ENCODE data around the gene AEBP1. TPM values are rescaled to one million over a fixed set of nuclear protein-coding genes. Genes with fewer than 3 reads are reported as not detected.
"Not testable (repeated sequence)": the region's sequence is repeated elsewhere in the genome, so short reads cannot be mapped to it uniquely, and the experiment has no call there.

Gene AEBP1
- total RNA-seq, 1 donor from 2014 or later: 52.2 TPM

DNA sequence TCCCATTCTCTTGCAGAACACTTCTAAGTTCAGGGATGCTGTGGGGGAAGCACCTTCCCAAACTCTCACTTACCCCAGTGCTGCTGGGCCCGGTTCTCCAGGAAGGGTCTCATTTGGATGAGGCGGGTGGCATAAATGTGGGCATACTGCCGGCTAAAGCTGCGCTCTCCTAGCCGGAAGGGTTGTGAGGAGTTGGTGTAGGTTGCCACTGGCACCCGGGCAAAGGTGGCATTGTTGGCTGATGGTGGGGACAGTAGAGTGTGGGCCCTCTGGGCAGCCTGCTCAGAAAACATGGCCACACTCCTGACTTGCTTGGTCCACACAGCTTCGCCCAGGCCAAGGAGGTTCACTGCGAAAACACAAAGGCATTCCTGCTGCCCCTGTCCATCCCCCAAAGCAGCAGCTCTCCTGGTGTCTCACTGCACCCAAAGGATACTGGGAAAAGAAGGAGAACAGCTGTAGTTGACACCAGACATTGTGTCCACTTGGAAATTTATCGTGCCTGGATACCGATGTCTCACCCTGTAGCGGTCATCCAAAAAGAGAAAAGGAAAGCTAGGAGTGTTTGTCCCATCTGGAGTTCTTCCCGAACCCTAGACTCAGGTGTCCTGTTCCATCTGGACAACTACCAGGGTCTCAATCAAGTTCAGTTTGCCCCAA is 17.7 kb downstream of the AEBP1 start:
- DNase-seq (ENCODE audit: low spot score, unreplicated experiment): no peak
- Mint-ChIP-seq H3K27me3 (no peaks in the 10 kb centered on the region), H3K4me3 (ENCODE audit: low read depth) (peak overlapping the region; percentile 92), H3K36me3 (ENCODE audit: insufficient read depth) (peaks cover 12% of the 10 kb centered on the region), H3K9me3 (ENCODE audit: low read depth) (peaks cover 4% of the 10 kb centered on the region), H3K4me1 (ENCODE audit: low read depth) (peaks cover 10% of the 10 kb centered on the region), H3K27ac (no peak overlapping the region)
- TF ChIP-seq, protein P1, sequence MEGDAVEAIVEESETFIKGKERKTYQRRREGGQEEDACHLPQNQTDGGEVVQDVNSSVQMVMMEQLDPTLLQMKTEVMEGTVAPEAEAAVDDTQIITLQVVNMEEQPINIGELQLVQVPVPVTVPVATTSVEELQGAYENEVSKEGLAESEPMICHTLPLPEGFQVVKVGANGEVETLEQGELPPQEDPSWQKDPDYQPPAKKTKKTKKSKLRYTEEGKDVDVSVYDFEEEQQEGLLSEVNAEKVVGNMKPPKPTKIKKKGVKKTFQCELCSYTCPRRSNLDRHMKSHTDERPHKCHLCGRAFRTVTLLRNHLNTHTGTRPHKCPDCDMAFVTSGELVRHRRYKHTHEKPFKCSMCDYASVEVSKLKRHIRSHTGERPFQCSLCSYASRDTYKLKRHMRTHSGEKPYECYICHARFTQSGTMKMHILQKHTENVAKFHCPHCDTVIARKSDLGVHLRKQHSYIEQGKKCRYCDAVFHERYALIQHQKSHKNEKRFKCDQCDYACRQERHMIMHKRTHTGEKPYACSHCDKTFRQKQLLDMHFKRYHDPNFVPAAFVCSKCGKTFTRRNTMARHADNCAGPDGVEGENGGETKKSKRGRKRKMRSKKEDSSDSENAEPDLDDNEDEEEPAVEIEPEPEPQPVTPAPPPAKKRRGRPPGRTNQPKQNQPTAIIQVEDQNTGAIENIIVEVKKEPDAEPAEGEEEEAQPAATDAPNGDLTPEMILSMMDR (IDR thresholded peaks at IDR 0.05; ENCODE audit: unreplicated experiment): no peak

DNA sequence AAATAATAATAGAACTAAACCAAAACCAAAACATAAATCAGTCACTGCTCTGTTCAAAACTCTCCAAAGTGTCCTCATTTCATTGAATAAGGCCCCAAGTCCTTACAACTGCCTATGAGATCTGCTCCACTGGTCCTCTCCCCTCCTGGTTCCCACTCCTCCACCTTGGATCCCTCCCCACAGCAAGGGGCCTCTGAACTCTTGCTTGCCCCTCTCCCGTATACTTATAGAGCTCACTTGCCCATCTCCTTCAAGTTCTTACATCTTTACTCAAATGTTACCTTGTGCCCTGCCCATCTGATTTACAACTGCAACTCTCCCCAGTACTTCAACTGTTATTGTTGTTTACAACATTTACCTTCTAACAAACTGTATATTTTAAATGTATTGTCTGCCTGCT is 18.4 kb downstream of the AEBP1 start:
- peak overlapping the region; percentile 37 for H3K27ac Mint-ChIP-seq
- H3K27me3 Mint-ChIP-seq: no peaks in the 10 kb centered on the region
- peak overlapping the region; percentile 92 for H3K4me3 Mint-ChIP-seq (ENCODE audit: low read depth)
- TF ChIP-seq, protein P1 (IDR thresholded peaks at IDR 0.05; ENCODE audit: unreplicated experiment): no peak
- DNase-seq (ENCODE audit: low spot score, unreplicated experiment): no peak
- peaks cover 10% of the 10 kb centered on the region for H3K4me1 Mint-ChIP-seq (ENCODE audit: low read depth)
- H3K9me3 Mint-ChIP-seq (ENCODE audit: low read depth): peaks cover 9% of the 10 kb centered on the region
- peaks cover 15% of the 10 kb centered on the region for H3K36me3 Mint-ChIP-seq (ENCODE audit: insufficient read depth)

DNA sequence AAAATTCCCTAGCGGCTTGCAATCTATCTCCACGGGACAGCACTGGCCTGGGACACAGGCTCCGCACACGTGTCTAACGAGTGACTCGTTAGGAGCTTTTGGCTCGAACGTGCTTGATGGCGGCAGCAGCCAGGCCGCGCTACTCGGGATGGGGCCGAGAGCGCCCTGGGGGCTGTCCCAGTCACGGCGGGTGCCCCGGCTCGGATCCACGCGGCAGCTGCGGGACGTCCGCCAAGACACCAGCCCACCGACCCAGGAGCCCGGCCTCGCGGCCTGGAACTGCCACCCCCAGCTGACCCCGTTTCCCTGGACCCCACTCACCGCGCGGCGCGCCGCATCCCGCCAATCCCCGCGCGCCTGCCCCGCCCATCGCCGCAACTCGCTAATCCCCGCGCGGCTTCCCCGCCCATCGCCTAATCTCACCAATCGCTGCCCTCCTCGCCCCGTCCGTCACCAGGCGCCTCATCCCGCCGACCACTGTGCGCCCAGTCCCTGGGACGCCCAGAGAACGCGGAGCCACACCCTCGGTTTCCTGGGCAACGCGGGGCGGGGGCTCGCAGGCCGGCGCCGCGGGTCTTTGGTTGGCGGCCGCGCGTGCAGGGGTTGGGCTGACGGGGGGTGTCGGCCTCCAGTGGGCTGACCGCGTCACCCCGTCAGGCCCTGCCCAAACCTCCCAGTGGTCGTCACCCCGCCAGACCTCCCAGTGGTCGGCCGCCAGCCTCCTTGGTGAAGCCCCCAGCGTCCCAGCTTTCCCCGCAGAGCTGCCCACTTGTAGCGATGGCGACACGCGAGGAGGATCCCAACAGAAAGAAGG is 19.3 kb downstream of the AEBP1 start, which contains the start of gene POLD2:
TSS of gene POLD2 (minus strand) at position 359 of the 814 bp plus-strand sequence. CDS start 1,495 bp downstream, outside the sequence.
- peaks cover 10% of the 10 kb centered on the region for H3K4me1 Mint-ChIP-seq (ENCODE audit: low read depth)
- no peaks in the 10 kb centered on the region for H3K27me3 Mint-ChIP-seq
- peaks cover 13% of the 10 kb centered on the region for H3K9me3 Mint-ChIP-seq (ENCODE audit: low read depth)
- peak within 1 kb of the TSS; percentile 92 for H3K4me3 Mint-ChIP-seq (ENCODE audit: low read depth)
- TF ChIP-seq, protein P1 (IDR thresholded peaks at IDR 0.05; ENCODE audit: unreplicated experiment): no peak
- H3K27ac Mint-ChIP-seq: peak within 1 kb of the TSS; percentile 92
- peak; percentile 96 for DNase-seq (ENCODE audit: low spot score, unreplicated experiment)
- peaks cover 13% of the 10 kb centered on the region for H3K36me3 Mint-ChIP-seq (ENCODE audit: insufficient read depth)

DNA sequence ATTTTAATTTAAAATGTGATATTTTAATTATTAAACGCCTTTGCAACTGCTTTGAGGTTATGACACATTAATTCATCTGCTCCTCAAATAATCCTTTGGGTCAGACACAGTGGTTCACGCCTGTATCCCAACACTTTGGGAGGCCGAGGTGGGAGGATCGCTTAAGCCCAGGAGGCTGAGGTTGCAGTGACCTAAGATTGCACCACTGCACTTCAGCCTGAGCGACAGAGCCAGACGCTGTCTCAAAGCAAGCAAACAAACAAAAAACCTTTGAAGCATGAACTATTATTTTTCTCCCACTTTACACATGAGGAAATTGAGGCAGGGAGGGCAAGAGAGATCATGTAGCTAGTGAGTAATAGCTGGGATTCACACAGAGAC is 20.7 kb downstream of the AEBP1 start:
- Mint-ChIP-seq H3K27ac (no peak overlapping the region), H3K27me3 (no peaks in the 10 kb centered on the region), H3K4me3 (ENCODE audit: low read depth) (peak overlapping the region; percentile 56), H3K4me1 (ENCODE audit: low read depth) (peaks cover 10% of the 10 kb centered on the region), H3K9me3 (ENCODE audit: low read depth) (peaks cover 13% of the 10 kb centered on the region), H3K36me3 (ENCODE audit: insufficient read depth) (peaks cover 12% of the 10 kb centered on the region)
- DNase-seq (ENCODE audit: low spot score, unreplicated experiment): no peak
- TF ChIP-seq, protein P1 (IDR thresholded peaks at IDR 0.05; ENCODE audit: unreplicated experiment): no peak

DNA sequence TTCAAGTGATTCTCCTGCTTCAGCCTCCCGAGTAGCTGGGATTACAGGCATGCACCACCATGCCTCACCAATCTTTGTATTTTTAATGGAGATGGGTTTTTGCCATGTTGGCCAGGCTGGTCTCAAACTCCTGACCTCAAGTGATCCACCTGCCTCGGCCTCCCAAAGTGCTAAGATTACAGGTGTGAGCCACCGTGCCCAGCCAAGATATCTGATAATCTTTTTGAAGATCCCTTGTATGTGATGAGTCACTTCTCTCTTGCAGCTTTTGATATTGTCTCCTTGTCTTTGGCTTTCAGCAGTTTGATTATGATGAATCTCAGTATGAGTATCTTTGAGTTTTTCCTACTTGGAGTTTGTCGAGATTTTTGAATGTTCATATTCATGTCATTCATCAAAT is 22.4 kb downstream of the AEBP1 start:
- Mint-ChIP-seq H3K9me3 (ENCODE audit: low read depth) (peaks cover 13% of the 10 kb centered on the region), H3K4me1 (ENCODE audit: low read depth) (peaks cover 17% of the 10 kb centered on the region)
- H3K36me3 Mint-ChIP-seq (ENCODE audit: insufficient read depth); H3K27ac Mint-ChIP-seq; H3K27me3 Mint-ChIP-seq; DNase-seq (ENCODE audit: low spot score, unreplicated experiment); H3K4me3 Mint-ChIP-seq (ENCODE audit: low read depth): not testable (repeated sequence)
